Thyroid gland (tissue), 4 donors: ENCODE data around the gene ULK1.

Experiments
- CTCF ChIP-seq, 6 experiments: fragments of 200-600 bp in 3 of 6; fragments of 450-650 bp in 3 of 6; sonication (generic) in 3 of 6; IDR thresholded peaks; one replicate each; pipeline ENCODE4 v1.5.1; 2016 to 2019; ENCODE audit warnings: antibody characterized with exemption in 6 of 6, mild to moderate bottlenecking in 2 of 6, inconsistent platforms in 1 of 6, moderate library complexity in 1 of 6
- POLR2A ChIP-seq, 2 donors: fragments of 450-650 bp; IDR thresholded peaks; one replicate each; pipeline ENCODE4 v1.6.1; 2017; ENCODE audit warnings: antibody characterized with exemption in 2 of 2, mild to moderate bottlenecking in 2 of 2, moderate library complexity in 1 of 2

DNA sequence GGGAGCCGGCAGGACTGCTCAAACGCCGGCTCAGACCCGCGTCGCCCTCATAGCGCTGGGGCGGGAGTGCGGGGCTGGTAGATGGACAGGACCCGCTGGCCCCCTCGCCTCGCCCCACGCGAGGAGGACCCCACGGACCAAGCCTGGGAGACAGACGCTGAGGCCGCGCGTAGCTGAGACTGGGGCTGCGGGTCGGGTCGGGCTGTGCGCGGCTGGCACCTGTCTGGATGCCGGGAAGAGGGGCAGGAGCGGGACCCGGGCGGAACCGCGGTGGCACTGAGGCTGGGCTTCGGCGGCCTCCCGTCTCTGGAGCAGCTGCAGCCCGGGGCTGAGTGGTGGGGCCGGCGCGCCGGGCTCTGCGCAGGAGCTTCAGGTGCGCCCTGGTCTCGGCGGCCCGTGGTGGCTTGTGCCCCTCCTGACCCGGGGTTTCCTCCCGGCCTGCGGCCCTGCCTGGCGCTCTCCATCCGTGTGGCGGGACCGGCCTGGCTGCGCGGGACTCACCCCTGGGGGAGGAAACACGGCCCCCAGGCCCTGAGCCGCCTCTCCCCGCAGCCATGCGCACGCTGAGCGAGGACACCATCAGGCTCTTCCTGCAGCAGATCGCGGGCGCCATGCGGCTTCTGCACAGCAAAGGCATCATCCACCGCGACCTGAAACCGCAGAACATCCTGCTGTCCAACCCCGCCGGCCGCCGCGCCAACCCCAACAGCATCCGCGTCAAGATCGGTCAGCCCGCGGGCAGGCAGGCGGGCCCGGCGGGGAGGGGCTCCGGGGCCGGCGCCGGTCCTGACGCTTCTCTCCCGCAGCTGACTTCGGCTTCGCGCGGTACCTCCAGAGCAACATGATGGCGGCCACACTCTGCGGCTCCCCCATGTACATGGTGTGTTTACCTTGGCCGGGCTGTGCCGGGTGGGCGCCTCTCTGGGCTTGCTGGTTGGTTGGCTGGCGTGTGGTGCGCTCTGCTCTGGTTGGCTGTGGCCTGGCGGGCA, 14.0 kb downstream of the ULK1 start:
- TF ChIP-seq CTCF (IDR thresholded peaks at IDR 0.05) (no peak), POLR2A (IDR thresholded peaks at IDR 0.05) (no peak)
